GM12891 (cell line): ENCODE measurements around the gene RER1.

Experiments
- PAX5 ChIP-seq: IDR thresholded peaks from 2 replicates; pipeline ENCODE4 v1.6.1; 2011; ENCODE audit warnings: low read length, moderate library complexity, mild to moderate bottlenecking; ENCODE audit not compliant: insufficient read depth, severe bottlenecking
- POLR2AphosphoS5 ChIP-seq: IDR thresholded peaks from 2 replicates; pipeline ENCODE4 v1.6.1; 2011; ENCODE audit warnings: low read depth, low read length, control low read depth

- TF ChIP-seq PAX5 (no peak), POLR2AphosphoS5 (no peak)
Observed at GRCh38 chr1:2436876-2437275, 45.2 kb downstream of the RER1 start.
